Measurements from ENCODE around the gene MYO16. TPM values are rescaled to one million over a fixed set of nuclear protein-coding genes. Genes with fewer than 3 reads are reported as not detected.

The MYO16 gene
- total RNA-seq, 4 donors from 2014 or later = 0.06 to 0.07 TPM; not detected in 2

GRCh38 chr13:109093998-109094397, 464.6 kb downstream of the MYO16 start:
- H3K4me3 ChIP-seq (ENCODE audit: low read depth, poor library complexity, severe bottlenecking) = no peak overlapping the region
- 65 to 66% methylated on average over 2 of the region's 2 CpGs for WGBS, 2 donors
- TF ChIP-seq CTCF (IDR thresholded peaks at IDR 0.05) (no peak), POLR2A (IDR thresholded peaks at IDR 0.05) (no peak)
- DNase-seq (ENCODE audit: low spot score in 2 of 2) = no peak
- intact Hi-C loops (cut with DNase I; ENCODE audit: low total_unique reads) = no loop called here

- no peak for TF ChIP-seq POLR2A (IDR thresholded peaks at IDR 0.05)
- TF ChIP-seq CTCF (IDR thresholded peaks at IDR 0.05) = no peak
- DNase-seq (ENCODE audit: low spot score in 2 of 2) = no peak
- intact Hi-C loops (cut with DNase I; ENCODE audit: low total_unique reads) = no loop called here
- H3K4me3 ChIP-seq (ENCODE audit: low read depth, poor library complexity, severe bottlenecking) = no peak overlapping the region
- WGBS, 2 donors = 56 to 72% methylated on average over 6 of the region's 6 CpGs
These were observed 465.7 kb downstream of the MYO16 start for GRCh38 chr13:109095126-109095525.

GRCh38 chr13:109096101-109096500, 466.7 kb downstream of the MYO16 start:
- DNase-seq (ENCODE audit: low spot score in 2 of 2) = no peak
- TF ChIP-seq POLR2A (IDR thresholded peaks at IDR 0.05) (no peak), CTCF (IDR thresholded peaks at IDR 0.05) (no peak)
- H3K4me3 ChIP-seq (ENCODE audit: low read depth, poor library complexity, severe bottlenecking) = no peak overlapping the region
- intact Hi-C loops (cut with DNase I; ENCODE audit: low total_unique reads) = no loop called here
- 61 to 85% methylated on average over 5 to 6 of the region's 6 CpGs for WGBS, 2 donors

- intact Hi-C loops (cut with DNase I; ENCODE audit: low total_unique reads) = no loop called here
- DNase-seq (ENCODE audit: low spot score in 2 of 2) = no peak
- WGBS, 2 donors = 41 to 43% methylated on average over 8 of the region's 8 CpGs
- H3K4me3 ChIP-seq (ENCODE audit: low read depth, poor library complexity, severe bottlenecking) = no peak overlapping the region
- no peak for TF ChIP-seq CTCF (IDR thresholded peaks at IDR 0.05)
- no peak for TF ChIP-seq POLR2A (IDR thresholded peaks at IDR 0.05)
These were observed 471.4 kb downstream of the MYO16 start for GRCh38 chr13:109100705-109101304.

GRCh38 chr13:109101550-109102144, 472.2 kb downstream of the MYO16 start:
- DNase-seq (ENCODE audit: low spot score in 2 of 2) = no peak
- TF ChIP-seq POLR2A (IDR thresholded peaks at IDR 0.05) (no peak), CTCF (IDR thresholded peaks at IDR 0.05) (no peak)
- intact Hi-C loops (cut with DNase I; ENCODE audit: low total_unique reads) = no loop called here
- no peak overlapping the region for H3K4me3 ChIP-seq (ENCODE audit: low read depth, poor library complexity, severe bottlenecking)
- WGBS, 2 donors = 78 to 86% methylated on average over 3 of the region's 3 CpGs

- H3K4me3 ChIP-seq (ENCODE audit: low read depth, poor library complexity, severe bottlenecking) = no peak overlapping the region
- WGBS, 2 donors = 75 to 78% methylated on average over 4 of the region's 4 CpGs
- DNase-seq (ENCODE audit: low spot score in 2 of 2) = no peak
- intact Hi-C loops (cut with DNase I; ENCODE audit: low total_unique reads) = no loop called here
- TF ChIP-seq POLR2A (IDR thresholded peaks at IDR 0.05) (no peak), CTCF (IDR thresholded peaks at IDR 0.05) (no peak)
These were observed 476.5 kb downstream of the MYO16 start for GRCh38 chr13:109105899-109106298.
